GM21529 (cell line): ENCODE data around the gene PRPS1L1.

Experiments
- ATAC-seq: cut with Tn5 transposase; IDR thresholded peaks from one replicate; pipeline ENCODE4 v1.9.1; 2021; ENCODE audit not compliant: unreplicated experiment

Gene PRPS1L1

DNA sequence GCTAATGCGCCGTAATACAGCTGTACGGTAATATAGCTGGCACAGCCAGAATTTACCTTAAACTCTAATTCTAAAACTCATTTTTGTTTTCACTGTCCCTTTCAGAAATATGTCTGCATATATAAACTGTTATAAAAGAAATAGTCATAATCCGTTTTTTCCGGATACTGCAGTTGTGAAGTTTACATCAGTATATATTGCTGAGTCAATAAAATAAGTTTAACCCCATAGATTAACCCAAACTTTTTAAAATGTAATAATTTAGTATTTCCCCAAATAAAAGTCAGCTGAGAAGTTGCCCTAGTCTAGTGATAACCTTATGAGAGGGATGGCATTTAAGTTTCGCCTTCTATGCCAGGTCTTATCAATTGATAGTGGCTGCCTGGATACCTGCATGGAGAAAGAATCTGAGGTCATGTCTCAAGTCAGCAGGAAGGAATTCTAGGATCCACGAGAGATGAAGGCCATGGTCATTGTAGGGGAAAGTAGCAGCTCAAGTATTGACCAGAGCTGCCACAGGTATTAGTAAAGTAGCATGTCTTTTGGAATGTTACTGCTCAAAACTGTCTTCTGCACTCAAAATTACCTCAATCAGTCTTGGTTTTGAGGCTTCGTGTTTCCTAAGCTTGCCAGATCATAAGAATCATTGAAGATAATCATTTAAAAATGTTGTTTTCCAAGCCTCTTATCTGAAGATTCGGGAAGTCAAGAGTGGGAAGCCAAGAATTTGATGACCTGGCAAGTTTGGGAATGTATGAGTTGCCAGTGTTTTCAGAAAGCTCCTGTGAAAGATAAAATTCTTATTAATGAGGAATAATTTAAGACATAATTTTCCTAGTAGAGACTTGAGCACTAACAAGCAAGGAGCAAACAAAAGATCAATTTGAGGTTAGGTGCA is 10.8 kb downstream of the PRPS1L1 start:
- no peak for ATAC-seq

DNA sequence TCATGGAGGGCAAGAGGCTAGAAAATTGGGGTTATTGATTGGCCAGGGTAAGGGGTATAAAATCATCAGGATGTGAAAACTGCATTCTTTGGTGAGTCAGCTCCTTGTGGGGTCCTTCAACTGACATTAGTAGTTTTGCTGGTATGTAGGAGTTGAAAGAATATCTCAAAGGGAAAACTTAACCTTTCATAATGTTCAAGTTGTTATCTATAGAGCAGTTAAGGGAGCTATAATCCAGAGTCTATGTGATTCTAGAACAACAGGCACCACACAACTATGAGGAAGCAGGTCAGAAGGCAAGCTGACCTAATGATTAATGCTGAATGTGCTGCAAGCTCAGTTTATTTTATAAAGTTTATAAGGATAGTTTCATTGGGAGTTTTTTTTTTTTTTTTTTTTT is 13.7 kb downstream of the PRPS1L1 start:
- no peak for ATAC-seq

DNA sequence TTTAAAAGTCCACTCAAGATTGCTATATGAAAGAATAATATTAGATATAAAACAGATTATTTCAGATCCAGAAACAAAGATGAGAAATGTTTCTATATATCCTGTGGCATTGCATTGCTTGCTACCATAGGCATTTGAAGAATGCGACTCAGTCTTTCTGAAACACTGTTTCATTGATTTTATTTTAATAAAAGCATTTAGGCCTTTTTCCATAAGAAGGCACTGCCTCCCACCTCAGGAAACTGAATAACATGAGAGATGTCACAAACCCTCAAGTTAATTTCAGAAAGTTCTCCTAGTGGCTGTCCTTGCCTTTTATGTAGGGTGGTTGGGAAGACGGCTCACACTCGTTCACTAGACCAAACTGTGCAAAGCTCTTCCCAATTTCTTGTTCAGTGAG is 23.3 kb downstream of the PRPS1L1 start:
- ATAC-seq: no peak

DNA sequence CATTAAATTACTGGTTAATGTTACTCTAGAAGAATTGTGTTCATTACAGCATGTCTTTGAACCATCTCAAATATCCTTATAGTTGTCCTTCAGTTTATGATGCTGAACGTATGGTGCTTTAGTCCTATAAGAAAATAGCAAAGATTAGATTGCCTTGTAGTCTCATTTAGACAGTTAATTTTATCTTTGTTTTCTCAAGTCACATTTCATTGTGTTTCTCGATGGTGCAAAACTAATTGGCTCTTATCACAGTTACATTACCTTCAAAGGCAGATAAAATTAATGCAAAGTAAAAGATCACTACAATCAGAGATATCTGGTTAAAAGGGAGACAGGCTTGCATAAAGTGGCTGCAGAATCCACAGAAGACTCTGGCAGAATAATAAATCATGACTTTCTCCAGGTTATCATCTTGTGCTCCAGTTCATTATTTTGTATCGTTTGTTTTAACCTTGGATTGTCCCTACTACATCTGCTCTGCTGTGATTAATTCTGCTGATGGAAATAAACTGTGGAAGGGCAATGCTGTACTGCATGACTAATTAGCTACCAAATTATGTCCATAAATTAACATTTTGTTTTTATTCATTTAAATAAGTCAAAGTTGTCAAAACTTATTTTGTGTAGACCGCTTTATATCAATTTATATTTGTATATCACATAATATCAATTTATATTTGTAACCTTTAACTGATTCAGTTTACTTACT is 24.2 kb downstream of the PRPS1L1 start:
- no peak for ATAC-seq

DNA sequence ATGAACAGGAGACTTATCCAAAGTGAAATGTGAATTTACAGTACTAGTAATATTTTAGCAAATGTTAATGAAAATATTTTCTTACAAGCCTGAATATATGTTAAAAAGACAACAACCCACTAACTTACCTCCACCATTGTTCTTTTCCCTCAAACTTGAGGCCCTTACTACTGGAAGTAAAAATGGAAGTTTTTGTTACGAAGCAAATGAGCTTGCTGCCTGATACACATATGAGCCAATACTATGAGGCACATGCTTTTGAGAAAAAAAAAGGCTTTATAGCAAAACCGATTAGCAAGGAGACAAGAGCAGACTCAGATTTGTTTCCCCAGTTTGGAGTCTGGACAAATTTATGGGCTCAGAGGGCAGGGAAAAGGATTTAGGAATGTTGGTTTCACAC is 29.0 kb downstream of the PRPS1L1 start:
- no peak for ATAC-seq

DNA sequence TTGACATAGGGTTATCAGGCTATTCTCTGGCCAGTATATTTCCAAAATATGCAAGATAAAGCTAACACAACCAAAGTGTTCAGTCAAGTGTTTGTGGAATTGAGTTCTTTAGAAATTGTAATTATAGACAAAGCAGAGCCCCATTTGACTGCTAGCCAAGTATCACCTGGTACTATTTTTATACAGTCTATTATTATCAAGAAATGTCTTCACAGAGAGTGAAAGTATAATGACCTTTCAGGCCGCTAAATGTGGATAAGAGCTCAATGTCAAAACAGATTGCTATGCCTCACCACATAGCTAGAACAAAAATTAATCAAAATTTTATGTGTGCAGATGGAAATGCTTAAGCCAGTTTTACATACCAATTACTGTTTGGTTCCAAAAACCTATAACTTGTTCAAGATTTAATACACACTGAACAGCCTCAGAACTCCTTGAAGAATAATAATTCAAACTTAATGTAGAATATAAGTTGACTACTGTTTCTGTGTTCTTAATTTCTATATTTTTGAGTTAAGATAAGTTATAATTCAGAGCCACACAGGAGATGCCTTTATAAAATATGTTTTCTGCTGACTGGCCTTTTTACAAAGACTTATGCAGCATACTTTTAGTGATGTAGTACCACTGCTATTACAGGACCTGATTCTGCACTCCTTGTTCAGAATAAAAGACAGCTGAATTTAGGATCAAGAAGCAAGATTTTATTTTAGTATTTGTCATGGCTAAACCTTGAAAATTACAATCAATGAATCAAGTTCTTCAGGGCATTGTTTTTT is 31.0 kb downstream of the PRPS1L1 start:
- ATAC-seq: no peak

DNA sequence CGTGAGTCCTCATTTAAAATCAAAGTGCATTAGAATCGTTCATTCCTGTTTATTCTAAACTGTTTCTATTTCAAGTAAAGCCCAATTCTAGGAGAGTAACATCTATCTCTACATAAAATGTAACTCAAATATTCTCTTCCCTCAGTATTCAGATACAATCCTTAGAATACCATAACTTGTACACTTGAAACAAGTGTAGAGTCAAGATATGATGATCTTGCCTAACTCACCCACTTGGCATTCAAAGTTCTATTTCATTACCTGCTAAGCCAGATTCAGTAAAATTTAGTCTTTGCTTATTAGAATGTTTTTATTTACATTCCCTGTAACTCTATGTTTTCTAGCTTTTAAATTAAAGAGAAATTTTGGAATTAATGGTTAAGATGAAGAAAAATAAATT is 31.6 kb downstream of the PRPS1L1 start:
- no peak for ATAC-seq

DNA sequence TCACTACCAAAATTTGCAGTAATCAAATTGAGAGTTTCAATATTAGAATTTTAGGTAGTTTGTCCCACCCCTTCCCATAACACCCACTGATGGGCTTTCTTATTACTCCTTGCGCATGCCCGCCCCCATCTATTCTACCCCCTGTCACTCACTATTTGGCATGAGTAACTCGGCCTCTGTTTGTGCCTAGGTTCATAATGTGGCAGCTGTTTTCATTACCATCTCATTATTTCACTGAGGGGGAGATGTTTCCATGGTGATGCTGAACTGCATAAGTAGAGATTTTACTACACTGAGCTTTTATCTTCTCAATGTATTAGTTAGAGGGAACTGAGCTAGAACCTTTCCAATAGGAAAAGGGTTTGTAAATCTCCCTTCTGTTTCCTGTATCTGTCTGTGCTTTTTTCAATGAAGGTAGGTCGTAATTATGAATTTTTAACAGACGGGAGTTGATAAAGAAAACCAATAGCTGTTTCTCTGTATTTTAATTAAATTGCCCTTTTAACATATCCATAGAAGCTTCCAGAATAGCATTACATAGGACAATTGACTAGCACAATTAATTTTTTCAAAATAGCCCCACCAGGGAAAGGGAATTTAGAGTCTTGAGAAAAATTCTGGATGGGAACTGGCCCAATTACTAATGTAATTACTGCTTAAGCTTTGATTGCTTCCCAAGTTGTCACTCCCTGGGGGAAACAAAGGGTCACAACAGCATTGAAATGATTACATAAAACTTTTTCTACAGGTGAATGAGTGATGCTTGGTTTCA is 33.4 kb downstream of the PRPS1L1 start:
- ATAC-seq: no peak

DNA sequence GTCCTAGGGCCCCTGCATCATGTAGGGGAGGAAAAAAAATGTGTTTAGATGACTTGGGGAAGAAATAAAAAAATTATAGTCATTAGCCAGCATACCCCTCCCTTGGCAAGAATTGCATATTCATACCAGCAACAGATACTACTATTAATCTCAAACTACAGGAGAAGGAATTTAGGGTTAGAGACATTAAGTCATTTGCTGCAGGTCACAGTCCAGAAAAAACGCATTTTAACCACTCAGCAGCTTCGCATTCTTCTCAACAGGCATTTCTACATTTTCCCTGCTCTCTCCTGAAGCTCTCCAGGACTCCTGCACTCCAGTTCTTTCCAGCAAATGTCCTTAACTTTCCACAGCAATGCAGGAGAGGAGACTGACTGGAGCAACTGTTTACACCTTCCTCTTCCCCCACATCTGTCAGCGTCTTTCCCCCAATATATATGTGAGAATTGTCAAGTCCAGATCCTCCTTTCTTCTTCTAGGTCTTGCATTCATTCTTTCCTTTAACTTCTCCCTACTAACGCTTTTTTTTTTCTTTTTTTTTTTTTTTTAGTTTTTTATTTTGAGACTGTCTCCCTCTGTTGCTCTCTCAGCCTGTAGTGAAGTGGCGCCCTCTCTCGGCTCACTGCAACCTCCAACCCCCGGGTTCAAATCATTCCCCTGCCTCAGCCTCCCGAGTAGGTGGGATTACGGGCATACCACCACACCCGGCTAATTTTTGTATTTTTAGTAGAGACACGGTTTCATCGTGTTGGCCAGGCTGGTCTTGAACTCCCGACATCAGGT is 35.6 kb downstream of the PRPS1L1 start:
- no peak for ATAC-seq

DNA sequence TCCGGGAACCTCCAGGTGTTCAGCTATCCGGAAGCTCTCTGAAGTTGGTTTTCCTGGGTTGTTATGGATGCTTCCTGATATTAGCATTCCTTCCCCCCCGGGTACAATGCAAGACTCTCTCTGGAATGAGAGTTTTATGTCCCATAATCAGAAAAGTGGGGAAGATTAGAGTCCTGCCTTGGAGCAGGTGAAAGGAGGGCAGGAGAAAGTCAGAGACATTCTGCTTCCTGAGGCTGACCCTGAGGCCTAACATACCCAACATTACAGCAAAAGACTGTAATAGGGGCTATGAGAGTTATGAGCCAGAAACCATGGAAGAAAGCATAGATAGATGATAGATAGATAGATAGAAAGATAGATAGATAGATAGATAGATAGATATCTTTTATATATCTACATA is 36.9 kb downstream of the PRPS1L1 start:
- ATAC-seq: no peak

DNA sequence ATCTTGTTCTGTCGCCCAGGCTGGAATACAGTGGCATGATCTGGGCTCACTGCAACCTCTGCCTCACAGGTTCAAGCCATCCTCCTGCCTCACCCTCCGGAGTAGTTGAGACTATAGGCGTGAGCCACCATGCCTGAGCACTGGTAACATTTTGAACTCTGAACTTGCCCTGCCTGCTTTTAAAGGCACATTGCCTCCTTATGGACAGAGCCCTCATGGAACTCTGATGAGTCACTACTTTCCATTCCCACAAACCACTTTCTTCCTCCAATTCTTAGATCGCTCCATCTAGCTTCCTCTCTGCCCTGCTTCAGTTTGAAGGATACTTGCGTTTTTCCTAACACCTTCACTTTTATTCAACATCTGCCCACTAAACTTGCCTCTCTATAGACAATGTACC is 38.1 kb downstream of the PRPS1L1 start:
- no peak for ATAC-seq

DNA sequence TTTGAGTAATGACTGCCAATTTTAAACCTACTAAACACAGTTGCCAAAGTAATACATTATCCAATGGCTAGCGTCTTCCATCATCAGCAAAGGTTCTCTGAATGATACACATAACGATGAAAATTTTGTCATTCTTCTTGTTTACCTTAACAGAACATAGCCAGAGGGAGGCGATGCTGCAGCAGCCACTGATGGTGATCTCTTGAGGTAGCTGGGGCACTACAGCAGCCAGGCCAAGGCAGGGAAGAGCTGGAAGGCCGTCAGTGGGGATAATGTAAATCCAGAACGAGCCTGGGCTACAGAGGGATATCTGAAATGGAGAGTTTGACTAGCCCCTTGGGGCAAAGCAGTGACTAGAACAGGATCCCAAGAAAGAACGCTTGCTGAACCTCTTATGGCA is 38.8 kb downstream of the PRPS1L1 start:
- ATAC-seq: no peak

DNA sequence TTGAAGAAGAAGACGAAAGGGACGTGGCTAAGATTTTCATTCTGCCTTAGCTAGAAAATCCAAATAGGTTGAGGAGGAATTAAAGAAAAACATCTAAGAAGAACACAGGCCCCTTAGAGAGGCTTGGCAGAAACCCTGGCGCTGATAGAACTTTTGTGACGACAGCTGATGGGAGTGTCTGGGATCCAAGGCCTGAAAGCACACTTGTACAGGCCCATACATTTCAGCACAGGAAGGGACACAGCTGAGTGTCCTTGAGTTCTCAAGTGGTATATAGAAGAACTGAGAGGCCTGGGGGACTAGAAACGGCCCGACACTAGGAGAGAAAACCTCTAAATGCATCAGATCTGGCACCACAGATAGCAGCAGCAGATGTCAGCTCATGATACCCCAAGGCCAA is 39.5 kb downstream of the PRPS1L1 start:
- no peak for ATAC-seq

DNA sequence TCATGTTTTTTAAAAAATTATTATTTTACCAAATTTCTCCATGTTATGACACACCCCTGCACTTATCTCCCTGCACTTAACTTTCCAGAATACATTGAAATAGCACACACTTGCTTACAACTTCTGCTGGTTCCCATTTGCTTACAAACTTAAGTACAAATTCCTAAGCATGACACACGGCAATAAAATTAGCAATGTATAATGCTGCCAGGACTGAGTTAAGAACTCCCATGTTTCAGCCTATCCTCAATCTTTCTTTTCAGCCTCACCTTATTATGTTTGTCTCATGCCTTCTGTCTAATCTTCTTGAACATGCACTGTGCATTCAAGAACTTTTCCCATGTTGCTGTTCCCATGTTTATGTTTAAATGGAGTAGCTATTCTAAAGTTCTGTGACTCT is 40.8 kb downstream of the PRPS1L1 start:
- ATAC-seq: no peak

DNA sequence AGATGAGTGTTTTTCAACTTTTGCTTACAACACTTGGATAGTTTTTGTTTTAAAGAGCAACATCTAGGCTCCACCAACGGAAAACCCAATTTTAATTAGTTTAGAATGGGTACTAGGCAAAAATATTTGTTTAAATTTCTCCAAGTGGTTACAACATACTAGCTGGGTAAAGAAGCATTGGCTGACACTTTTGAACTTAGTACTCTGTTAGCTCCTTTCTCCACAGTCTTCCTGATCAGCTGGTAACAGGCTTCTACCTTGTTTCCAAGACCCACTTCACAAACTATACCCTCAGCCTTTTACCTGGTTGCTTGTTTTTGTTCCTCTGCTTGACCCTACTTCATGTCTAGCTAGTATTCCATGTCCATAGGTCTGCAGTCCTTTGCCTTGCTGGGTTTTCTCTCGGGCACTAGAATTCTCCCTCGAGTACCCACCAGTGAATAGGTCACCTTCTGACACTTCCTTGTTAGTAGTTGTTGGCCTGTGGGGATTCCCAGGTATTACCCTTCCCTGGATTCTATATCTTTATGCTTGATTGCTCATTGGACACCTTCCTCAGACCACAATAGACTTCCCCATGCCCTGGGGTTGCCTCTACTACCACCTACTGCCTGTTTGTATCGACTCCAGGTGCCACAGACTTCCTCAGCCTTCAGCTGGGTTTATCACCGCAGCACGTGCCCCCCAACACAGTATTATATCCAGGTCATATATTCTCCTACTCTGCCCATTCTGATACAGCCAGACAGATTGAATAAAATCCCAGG is 42.0 kb downstream of the PRPS1L1 start:
- ATAC-seq: no peak

DNA sequence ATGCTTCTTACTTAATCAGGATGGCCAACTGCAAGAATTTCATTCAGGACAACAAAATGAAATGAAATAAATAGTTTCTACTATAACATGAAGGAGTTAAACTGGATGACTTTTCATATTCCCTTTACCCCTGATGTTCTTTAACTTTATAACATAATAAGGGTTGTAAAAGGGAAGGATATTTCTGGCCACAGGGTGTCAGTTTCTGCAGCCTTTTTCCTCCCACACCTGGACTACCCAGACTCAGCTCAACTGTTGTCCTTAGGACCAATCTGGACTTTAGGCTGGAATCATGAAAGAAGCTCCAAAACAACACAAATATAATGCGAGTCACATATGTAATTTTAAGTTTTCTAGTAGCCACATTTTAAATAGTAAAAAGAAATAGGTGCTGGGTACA is 43.4 kb downstream of the PRPS1L1 start:
- ATAC-seq: no peak

DNA sequence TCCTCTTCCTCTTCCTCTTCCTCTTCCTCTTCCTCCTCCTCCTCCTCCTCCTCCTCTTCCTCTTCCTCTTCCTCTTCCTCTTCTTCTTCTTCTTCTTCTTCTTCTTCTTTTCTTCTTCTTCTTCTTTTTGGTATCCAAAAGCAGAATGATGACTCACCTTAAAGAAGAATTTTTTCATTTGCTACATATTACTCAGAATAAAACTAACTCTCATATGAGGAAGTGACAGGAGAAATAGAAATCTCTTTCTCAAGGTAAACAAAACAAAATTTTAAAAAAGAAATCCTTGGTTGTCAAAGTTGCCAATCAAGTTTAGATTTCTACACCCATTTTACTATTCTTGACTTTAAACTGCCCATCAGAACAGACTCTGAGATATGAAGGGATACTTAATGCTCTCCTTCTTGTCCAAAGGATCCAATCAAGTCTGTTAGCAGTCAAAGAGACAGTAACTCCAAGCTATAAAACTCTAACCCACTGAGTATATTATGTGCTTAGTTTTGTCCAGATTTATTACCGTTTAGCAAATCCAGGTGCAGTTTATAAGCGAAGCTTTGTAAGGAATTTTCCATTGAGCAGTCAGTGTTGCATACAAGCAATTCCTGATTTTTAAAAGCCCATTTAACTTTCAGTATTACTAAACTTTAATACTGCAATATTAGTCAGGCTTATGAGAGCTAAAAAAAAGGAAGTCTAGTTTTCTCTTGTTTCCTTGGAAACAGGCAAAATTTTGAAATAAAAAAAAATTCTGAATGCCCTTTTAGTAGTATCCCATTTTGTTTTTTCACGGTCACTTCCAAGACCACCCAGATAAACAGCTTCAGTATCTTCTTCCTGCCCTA is 44.2 kb downstream of the PRPS1L1 start:
- ATAC-seq: no peak

DNA sequence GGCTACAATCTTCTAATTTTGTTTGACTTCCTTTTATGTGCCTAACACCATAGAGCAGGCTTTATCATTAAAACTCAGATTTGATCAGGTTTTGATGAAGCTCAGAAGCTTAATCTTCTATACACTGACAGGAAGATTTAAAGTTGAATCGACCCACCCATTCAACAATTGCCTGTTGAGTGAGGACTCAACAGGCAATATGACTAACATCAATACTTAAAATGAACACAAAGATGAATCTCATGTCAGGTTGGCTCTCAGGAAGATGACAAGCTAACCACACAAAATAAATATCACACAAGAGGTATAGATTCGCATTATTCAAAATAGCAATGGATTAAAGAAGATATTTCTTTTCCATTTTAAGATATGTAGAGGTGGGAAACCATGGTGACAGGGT is 50.7 kb downstream of the PRPS1L1 start:
- ATAC-seq: no peak
